Measurements from ENCODE around the gene ARPC5L.
A peak's percentile ranks its signal among the peaks of the same experiment; 100 is the strongest.

ARPC5L gene

GRCh38 chr9:124890179-124890578 is 28.2 kb downstream of the ARPC5L start:
- no peak overlapping the region for H3K9ac ChIP-seq (ENCODE audit: low read depth, low read length, poor library complexity, severe bottlenecking)
- peaks cover 64% of the 10 kb centered on the region; the same call in 1 of the 2 replicates for H3K36me3 ChIP-seq (ENCODE audit: insufficient read depth, low read length)

GRCh38 chr9:124894035-124894740 is 32.3 kb downstream of the ARPC5L start:
- Histone ChIP-seq H2AFZ (ENCODE audit: low read length) (no peak overlapping the region), H3K9me2 (replicated peaks; ENCODE audit: low read depth, low read length) (no peaks in the 10 kb centered on the region), H3K4me1 (ENCODE audit: insufficient read depth, low read length, poor library complexity, severe bottlenecking) (no peaks in the 10 kb centered on the region), H3K9me3 (ENCODE audit: insufficient read depth, low read depth, low read length) (no peaks in the 10 kb centered on the region), H3F3A (ENCODE audit: low read depth) (no peaks in the 10 kb centered on the region), H3K9ac (ENCODE audit: low read depth, low read length, poor library complexity, severe bottlenecking) (no peak overlapping the region), H3K27me3 (ENCODE audit: insufficient read depth, low read length, poor library complexity, severe bottlenecking) (no peaks in the 10 kb centered on the region), H3K79me2 (ENCODE audit: insufficient read depth, low read length) (no peaks in the 10 kb centered on the region), H3K4me3 (ENCODE audit: low read length, poor library complexity, severe bottlenecking) (no peak overlapping the region), H4K20me1 (ENCODE audit: insufficient read depth, low read length, poor library complexity, severe bottlenecking) (no peaks in the 10 kb centered on the region), H3K36me3 (ENCODE audit: insufficient read depth, low read length) (peaks cover 36% of the 10 kb centered on the region; the same call in 1 of the 2 replicates), H3K4me2 (ENCODE audit: low read depth, low read length, poor library complexity, severe bottlenecking) (no peak overlapping the region)
- TF ChIP-seq EZH2phosphoT487 (IDR thresholded peaks at IDR 0.05; ENCODE audit: borderline replicate concordance) (no peak), CTCF (conservative IDR thresholded peaks at IDR 0.05; ENCODE audit: low read length) (no peak)

More at GRCh38 chr9:124890179-124890578, 28.2 kb downstream of the ARPC5L start:
- Histone ChIP-seq H3K9me3 (ENCODE audit: insufficient read depth, low read depth, low read length) (no peaks in the 10 kb centered on the region), H3F3A (ENCODE audit: low read depth) (no peaks in the 10 kb centered on the region), H3K4me2 (ENCODE audit: low read depth, low read length, poor library complexity, severe bottlenecking) (no peak overlapping the region), H4K20me1 (ENCODE audit: insufficient read depth, low read length, poor library complexity, severe bottlenecking) (no peaks in the 10 kb centered on the region), H3K9me2 (replicated peaks; ENCODE audit: low read depth, low read length) (no peaks in the 10 kb centered on the region), H2AFZ (ENCODE audit: low read length) (no peak overlapping the region), H3K4me3 (ENCODE audit: low read length, poor library complexity, severe bottlenecking) (no peak overlapping the region), H3K27me3 (ENCODE audit: insufficient read depth, low read length, poor library complexity, severe bottlenecking) (no peaks in the 10 kb centered on the region), H3K4me1 (ENCODE audit: insufficient read depth, low read length, poor library complexity, severe bottlenecking) (no peaks in the 10 kb centered on the region), H3K79me2 (ENCODE audit: insufficient read depth, low read length) (no peaks in the 10 kb centered on the region)
- TF ChIP-seq EZH2phosphoT487 (IDR thresholded peaks at IDR 0.05; ENCODE audit: borderline replicate concordance) (no peak), CTCF (conservative IDR thresholded peaks at IDR 0.05; ENCODE audit: low read length) (no peak)

- Histone ChIP-seq H3K4me3 (ENCODE audit: low read length, poor library complexity, severe bottlenecking) (no peak overlapping the region), H3K9ac (ENCODE audit: low read depth, low read length, poor library complexity, severe bottlenecking) (no peak overlapping the region), H3K9me2 (replicated peaks; ENCODE audit: low read depth, low read length) (no peaks in the 10 kb centered on the region), H3K36me3 (ENCODE audit: insufficient read depth, low read length) (peaks cover 31% of the 10 kb centered on the region; the same call in 1 of the 2 replicates), H2AFZ (ENCODE audit: low read length) (no peak overlapping the region), H3K79me2 (ENCODE audit: insufficient read depth, low read length) (no peaks in the 10 kb centered on the region), H3K9me3 (ENCODE audit: insufficient read depth, low read depth, low read length) (no peaks in the 10 kb centered on the region), H4K20me1 (ENCODE audit: insufficient read depth, low read length, poor library complexity, severe bottlenecking) (no peaks in the 10 kb centered on the region), H3F3A (ENCODE audit: low read depth) (no peaks in the 10 kb centered on the region), H3K4me1 (ENCODE audit: insufficient read depth, low read length, poor library complexity, severe bottlenecking) (no peaks in the 10 kb centered on the region), H3K27me3 (ENCODE audit: insufficient read depth, low read length, poor library complexity, severe bottlenecking) (no peaks in the 10 kb centered on the region), H3K4me2 (ENCODE audit: low read depth, low read length, poor library complexity, severe bottlenecking) (no peak overlapping the region)
- TF ChIP-seq EZH2phosphoT487 (IDR thresholded peaks at IDR 0.05; ENCODE audit: borderline replicate concordance) (no peak), CTCF (conservative IDR thresholded peaks at IDR 0.05; ENCODE audit: low read length) (peak; percentile 66)
Observed at GRCh38 chr9:124894741-124895170, 32.8 kb downstream of the ARPC5L start.

Data from Loucy (cell line).